ENCODE data around the gene TERB1.

TERB1 gene

DNA sequence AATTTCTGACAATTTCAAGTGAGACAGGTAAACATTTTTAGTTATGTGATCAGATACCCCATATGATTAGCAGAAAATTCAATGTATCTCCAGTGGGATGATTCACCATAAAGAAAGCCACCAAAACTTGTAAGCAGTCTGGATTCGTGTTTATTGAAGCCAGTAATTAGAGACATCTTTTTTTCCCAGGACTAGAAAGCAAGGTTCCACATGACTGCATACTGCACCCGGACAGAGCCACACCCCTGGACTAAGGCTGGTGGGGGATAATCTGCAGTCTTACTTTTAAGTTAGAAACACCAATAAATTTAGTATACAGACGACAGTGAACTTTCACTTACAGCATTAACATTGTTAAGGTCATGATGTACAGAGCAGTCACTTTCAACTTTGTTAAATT is 80.6 kb downstream of the TERB1 start:
- H3K27me3 ChIP-seq (ENCODE audit: insufficient read depth, low read depth) = no peaks in the 10 kb centered on the region
- H3K4me1 ChIP-seq (ENCODE audit: low read depth, poor library complexity, severe bottlenecking) = no peaks in the 10 kb centered on the region
- H4K20me1 ChIP-seq (ENCODE audit: insufficient read depth) = no peaks in the 10 kb centered on the region
- H3K9ac ChIP-seq = no peak overlapping the region
- H3K27ac ChIP-seq = no peak overlapping the region
- no peak for TF ChIP-seq CTCF (conservative IDR thresholded peaks at IDR 0.05; ENCODE audit: low read depth, low read length)
- no peak overlapping the region for H3K4me2 ChIP-seq
- H3K36me3 ChIP-seq (ENCODE audit: insufficient read depth) = 0 out of 2 replicates have a peak, but pooled peaks cover 3% of the 10 kb centered on the region
- H3K4me3 ChIP-seq (IDR thresholded peaks at IDR 0.05; ENCODE audit: insufficient read depth, low read depth, low read length) = no peak overlapping the region
- H2AFZ ChIP-seq (ENCODE audit: low read depth) = no peak overlapping the region
- no peaks in the 10 kb centered on the region for H3K79me2 ChIP-seq (ENCODE audit: insufficient read depth, low read depth)

DNA sequence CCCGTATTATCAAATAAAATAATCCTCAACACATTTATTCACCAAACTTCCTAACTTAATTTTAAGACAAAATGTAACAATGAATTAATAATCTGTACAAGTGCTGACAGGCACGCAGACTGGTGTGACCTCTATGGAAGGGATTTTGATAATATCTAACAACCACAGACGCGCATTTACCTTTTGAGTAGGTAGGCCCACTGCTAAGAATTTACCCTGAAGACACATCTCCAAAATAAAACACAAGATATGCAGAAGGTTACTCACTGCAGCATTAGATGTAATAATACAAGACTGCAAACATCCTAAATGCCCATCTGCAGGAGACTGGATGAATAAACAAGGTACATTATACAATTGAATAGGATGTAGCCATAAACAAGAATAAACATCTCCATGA is 82.1 kb downstream of the TERB1 start:
- Histone ChIP-seq H3K4me2 (no peak overlapping the region), H3K9ac (no peak overlapping the region), H3K36me3 (ENCODE audit: insufficient read depth) (0 out of 2 replicates have a peak, but pooled peaks cover 3% of the 10 kb centered on the region), H4K20me1 (ENCODE audit: insufficient read depth) (no peaks in the 10 kb centered on the region), H2AFZ (ENCODE audit: low read depth) (no peak overlapping the region), H3K4me3 (IDR thresholded peaks at IDR 0.05; ENCODE audit: insufficient read depth, low read depth, low read length) (no peak overlapping the region), H3K79me2 (ENCODE audit: insufficient read depth, low read depth) (no peaks in the 10 kb centered on the region), H3K4me1 (ENCODE audit: low read depth, poor library complexity, severe bottlenecking) (no peaks in the 10 kb centered on the region), H3K27ac (no peak overlapping the region), H3K27me3 (ENCODE audit: insufficient read depth, low read depth) (no peaks in the 10 kb centered on the region)
- no peak for TF ChIP-seq CTCF (conservative IDR thresholded peaks at IDR 0.05; ENCODE audit: low read depth, low read length)

DNA sequence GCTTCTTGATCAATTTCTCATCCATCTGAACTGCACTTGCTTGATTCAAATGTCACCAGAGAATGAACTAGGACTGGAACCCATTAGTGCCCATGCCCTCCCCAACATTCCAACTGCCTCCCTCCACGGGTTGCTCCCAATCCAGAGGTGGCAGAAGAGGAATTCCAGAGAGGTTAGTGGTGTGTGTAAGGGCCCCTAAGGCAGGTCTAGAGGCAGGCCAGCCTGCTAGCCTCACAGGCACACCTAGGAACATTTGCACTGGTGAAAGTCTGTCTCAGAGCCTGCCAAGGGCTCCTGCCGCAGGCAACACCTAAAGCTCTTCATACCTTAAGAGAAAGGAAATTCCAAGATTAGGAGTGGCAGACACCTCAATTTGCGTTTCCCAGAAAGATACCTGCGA is 83.6 kb downstream of the TERB1 start:
- Histone ChIP-seq H4K20me1 (ENCODE audit: insufficient read depth) (no peaks in the 10 kb centered on the region), H2AFZ (ENCODE audit: low read depth) (no peak overlapping the region), H3K4me1 (ENCODE audit: low read depth, poor library complexity, severe bottlenecking) (no peaks in the 10 kb centered on the region), H3K36me3 (ENCODE audit: insufficient read depth) (no peaks in the 10 kb centered on the region), H3K4me2 (no peak overlapping the region), H3K4me3 (IDR thresholded peaks at IDR 0.05; ENCODE audit: insufficient read depth, low read depth, low read length) (no peak overlapping the region), H3K27me3 (ENCODE audit: insufficient read depth, low read depth) (no peaks in the 10 kb centered on the region), H3K79me2 (ENCODE audit: insufficient read depth, low read depth) (no peaks in the 10 kb centered on the region), H3K9ac (no peak overlapping the region), H3K27ac (no peak overlapping the region)
- no peak for TF ChIP-seq CTCF (conservative IDR thresholded peaks at IDR 0.05; ENCODE audit: low read depth, low read length)

DNA sequence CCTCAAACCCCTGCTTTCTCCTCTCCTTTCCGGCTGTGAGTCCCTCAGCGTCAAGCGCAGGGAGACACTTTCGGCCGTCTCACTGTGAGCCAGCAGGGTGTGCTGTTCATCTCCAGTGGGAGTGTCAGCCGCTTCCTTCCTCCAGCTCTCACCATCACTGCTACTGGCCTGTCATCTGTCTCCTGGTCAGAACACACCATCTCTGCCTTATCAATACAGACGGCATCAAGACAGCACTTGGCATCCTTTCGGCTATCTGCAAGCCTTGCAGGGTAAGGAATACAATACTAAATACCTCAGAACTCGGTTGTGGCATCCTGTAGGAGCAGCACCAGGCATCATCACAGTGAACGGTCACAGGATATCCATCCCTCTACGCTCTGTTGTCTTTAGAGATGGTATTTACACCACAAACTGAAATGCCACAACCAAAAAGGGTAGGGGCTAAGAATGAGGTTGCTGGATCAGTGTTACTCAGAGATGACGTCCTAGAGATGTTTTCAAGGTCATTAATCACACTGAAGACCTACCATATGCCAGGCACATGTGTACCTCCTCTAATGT is 84.2 kb downstream of the TERB1 start:
- Histone ChIP-seq H3K4me1 (ENCODE audit: low read depth, poor library complexity, severe bottlenecking) (no peaks in the 10 kb centered on the region), H3K36me3 (ENCODE audit: insufficient read depth) (no peaks in the 10 kb centered on the region), H4K20me1 (ENCODE audit: insufficient read depth) (no peaks in the 10 kb centered on the region), H3K9ac (no peak overlapping the region), H3K79me2 (ENCODE audit: insufficient read depth, low read depth) (no peaks in the 10 kb centered on the region), H3K4me2 (no peak overlapping the region), H3K27me3 (ENCODE audit: insufficient read depth, low read depth) (no peaks in the 10 kb centered on the region), H2AFZ (ENCODE audit: low read depth) (no peak overlapping the region), H3K27ac (no peak overlapping the region), H3K4me3 (IDR thresholded peaks at IDR 0.05; ENCODE audit: insufficient read depth, low read depth, low read length) (no peak overlapping the region)
- TF ChIP-seq CTCF (conservative IDR thresholded peaks at IDR 0.05; ENCODE audit: low read depth, low read length) = no peak

Measured in KMS-11 (cell line).